Activated CD8-positive, alpha-beta memory T cell treated with anti-CD3 and anti-CD28 coated beads, Interleukin-2, amount 50 U/mL, for 24 hours (primary cell): ENCODE data around the gene GMEB1.
"Not testable (repeated sequence)": the region's sequence is repeated elsewhere in the genome, so short reads cannot be mapped to it uniquely, and the experiment has no call there.

Experiments
- DNase-seq: peaks from one replicate; pipeline ENCODE4 v3.0.0-alpha.2; 2020; ENCODE audit errors: extremely low read depth

Gene GMEB1, protein sequence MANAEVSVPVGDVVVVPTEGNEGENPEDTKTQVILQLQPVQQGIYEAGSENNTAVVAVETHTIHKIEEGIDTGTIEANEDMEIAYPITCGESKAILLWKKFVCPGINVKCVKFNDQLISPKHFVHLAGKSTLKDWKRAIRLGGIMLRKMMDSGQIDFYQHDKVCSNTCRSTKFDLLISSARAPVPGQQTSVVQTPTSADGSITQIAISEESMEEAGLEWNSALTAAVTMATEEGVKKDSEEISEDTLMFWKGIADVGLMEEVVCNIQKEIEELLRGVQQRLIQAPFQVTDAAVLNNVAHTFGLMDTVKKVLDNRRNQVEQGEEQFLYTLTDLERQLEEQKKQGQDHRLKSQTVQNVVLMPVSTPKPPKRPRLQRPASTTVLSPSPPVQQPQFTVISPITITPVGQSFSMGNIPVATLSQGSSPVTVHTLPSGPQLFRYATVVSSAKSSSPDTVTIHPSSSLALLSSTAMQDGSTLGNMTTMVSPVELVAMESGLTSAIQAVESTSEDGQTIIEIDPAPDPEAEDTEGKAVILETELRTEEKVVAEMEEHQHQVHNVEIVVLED

DNA sequence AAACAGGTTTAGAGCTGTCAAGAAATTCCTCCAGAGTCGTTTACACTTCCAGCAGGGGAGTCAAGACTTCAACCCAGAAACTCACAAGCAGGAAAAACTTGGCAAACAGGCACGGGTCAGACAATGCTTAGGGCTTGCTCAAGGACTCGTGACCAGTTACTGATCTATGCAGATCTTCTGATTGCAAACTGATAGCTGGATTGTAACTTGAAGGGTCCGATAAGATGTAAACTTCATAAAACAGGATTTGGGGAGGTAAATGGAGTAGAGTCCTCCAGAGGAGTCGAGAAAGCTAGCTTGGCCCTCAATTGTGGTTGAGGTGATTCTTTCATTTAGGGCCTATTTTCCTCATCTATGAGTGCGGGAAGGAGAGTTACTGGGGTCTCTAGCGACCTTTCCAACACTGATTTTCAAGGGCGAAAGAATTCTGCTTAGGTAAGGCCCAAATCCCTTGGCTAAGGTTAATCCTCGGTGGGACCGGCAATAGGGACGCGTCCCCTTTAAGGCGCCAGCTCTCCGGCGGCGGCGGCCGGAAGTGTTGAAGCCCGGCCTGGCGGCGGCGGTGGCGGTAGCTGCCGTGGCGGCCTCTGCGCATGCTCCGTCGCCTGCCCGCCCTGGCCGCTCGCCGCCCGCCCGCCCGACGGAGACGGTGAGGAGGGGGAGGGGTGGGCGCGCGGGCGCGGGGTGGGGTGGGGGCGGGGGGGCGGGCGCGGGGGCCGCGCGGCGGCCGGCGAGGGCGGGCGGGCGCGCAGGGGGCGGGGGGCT, at the start of gene GMEB1:
Gene GMEB1 (plus strand): TSS at position 594 of the 765 bp plus-strand sequence. CDS start 14,829 bp downstream, outside the sequence.
- DNase-seq, result peak; percentile 54

DNA sequence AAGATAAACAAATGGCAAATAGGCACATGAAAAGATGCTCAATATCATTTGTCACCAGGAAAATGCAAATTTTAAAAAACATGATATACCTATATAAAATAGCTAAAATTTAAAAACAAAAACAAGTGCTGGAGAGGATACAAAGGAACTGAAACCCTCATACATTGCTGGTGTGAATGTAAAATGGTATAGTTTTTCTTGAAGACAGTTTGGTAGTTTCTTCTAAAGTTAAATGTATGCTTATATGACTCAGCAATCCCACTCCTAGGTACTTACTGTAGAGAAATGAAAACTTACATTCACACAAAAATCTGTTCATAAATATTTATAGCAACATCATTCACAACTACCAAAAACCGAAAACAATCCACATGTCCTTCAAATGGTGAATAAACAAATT, 36.9 kb upstream of the GMEB1 start:
- DNase-seq, result no peak

DNA sequence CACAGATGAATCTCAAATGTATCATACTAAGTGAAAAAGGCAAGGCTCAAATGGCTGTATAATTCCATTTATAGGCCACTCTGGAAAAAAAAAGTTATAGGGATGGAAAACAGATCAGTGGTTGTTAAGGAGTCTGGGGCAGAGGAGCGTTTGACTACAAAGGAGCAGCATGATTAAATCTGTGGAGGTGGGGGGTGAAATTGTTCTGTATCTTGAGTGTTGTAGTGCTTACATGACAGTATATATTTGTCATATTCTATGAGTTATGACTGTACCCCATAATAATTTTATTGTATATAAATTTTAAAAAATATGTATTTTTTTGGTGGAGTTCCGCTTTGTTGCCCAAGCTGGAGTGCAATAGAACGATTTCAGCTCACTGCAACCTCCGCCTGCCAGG, 36.0 kb upstream of the GMEB1 start:
- DNase-seq, result no peak

DNA sequence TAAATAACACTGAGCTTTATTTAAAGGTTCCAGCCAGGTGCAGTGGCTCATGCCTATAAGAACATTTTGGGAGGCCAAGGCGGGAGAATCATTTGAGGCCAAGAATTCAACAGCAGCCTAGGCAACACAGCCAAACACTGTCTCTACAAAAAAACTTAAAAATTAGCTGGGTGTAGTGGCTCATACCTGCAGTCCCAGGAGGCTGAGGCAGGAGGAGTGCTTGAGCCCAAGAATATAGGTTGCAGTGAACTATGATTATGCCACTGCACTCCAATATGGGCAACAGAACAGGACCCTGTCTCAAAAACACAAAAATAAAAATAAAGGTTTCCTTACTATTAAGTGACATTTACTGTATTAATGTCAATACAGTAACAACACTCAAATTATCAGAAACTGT, 27.8 kb upstream of the GMEB1 start:
- no peak for DNase-seq

DNA sequence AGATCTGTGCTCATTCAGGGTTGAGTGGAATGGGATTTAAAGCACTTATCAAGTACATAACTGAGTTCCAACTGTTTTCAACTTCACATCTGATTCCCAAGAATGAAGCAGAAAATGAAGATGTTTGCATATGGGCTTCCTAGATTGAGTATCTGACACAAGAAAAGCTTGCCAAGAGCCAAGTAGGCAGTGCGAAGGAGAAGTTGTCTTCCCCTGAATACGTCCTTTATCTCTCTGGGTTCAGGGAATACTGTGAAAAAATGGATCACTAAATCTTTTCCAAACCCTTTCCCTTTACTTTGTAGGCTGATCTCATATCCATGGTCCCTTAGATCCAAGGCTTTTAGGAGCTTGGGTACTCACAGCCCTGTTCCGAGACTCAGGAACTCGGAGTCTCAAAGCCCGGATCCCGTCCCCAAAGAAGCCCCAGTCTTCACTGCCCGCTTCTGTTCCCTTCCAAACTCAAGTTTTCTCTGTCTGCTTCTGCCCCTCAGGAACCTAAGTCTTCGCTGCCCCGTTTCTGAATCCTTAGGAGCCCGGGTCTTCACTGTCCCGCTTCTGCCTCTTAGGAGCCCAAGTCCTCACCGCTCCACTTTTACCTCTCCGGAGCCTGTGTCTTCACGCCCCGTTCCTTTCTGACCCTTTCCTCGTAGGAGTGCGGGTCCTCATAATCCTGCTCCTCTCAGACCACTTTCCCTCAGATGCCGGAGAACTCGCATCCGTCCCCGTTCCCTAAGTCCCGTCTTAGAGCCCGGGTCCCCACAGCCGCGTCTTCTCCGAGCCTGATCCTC, 26.3 kb upstream of the GMEB1 start:
- no peak for DNase-seq

DNA sequence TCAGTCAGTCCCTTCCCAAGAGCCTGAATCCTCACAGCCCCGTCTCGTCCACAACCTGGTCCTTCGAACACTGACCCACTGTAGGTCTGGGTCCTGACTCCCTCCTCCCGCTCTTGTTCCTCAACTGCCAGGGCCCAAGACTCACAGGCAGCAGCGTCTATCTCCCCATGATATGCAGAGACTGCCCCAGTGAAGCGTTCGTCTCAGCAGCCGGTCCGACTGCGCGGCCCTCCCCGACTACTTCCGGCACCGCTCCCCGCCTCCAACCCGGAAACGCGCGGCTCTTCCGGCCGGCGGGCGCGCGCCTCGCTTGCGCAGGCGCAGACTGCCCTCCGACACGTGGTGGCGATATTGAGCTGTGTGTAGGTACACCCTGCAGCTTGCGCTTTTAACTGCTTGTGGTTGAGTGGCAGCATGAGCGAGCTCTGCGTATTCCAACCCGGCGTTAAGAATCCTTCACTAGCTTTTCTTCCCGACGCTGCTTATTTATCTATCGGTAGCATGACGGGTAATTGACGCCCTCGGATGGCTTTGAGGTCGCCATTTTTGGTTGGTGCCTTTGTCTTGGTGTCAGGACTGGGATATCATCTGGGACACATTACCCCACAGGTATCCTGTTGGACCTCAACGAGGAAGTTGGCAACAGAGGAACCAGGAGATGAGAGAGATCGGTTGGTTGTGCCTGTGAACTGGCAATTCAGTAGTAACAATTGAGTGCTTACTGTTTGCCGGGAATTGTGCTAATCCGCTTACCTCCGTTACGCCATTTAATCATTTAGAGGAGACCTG, 25.5 kb upstream of the GMEB1 start, which contains the start of gene TAF12:
Gene TAF12 (minus strand): TSS at position 221 of the 789 bp plus-strand sequence. CDS start 20,986 bp downstream, outside the sequence.
- DNase-seq, result peak; percentile 75

DNA sequence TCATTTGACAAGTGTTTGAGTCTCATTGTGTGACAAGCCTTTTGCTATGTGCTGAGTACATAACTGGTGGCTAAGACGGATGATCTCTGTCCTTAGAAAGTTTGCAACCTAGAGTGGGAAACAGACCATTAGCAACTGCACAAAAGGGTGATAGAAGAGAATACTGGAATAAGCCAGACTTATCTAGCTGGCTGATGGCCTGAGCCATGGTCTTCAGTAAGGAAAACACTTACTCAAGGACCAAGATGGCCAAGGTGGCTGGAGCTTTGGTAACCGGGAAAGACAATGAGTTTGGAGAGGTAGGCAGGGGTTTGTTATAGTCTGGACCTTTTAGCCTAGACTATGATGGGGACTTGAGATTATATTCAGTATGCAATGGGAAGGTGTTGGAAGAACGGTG, 24.1 kb upstream of the GMEB1 start:
- no peak for DNase-seq

DNA sequence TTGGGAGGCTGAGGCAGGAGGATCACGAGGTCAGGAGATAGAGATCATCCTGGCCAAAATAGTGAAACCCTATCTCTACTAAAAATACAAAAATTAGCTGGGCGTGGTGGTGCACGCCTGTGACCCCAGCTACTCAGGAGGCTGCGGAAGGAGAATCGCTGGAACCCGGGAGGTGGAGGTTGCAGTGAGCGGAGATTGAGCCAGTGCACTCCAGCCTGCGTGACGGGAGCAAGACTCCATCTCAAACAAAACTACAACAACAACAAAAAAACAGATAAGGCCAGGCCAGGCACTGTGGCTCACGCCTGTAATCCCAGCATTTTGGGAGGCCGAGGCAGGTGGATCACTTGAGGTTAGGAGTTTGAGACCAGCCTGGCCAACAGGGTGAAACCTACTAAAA, 23.2 kb upstream of the GMEB1 start:
- not testable (repeated sequence) for DNase-seq

DNA sequence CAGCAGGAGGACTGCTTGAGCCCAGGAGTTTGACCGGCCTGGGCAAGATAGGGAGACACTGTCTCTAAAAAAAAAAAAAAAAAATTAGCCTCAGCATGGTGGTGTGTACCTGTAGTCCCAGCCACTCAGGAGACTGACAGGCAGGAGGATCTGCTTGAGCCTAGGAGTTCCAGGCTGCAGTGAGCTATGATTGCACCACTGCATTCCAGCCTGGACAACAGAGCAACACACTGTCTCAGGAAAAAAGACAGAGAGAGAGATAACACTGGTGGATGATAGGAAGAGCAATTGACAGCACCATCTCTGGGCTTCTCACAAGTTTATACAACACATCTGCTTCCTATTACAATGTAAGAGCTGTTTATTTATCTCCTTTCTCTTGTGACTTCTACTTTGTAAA, 22.5 kb upstream of the GMEB1 start:
- no peak for DNase-seq

DNA sequence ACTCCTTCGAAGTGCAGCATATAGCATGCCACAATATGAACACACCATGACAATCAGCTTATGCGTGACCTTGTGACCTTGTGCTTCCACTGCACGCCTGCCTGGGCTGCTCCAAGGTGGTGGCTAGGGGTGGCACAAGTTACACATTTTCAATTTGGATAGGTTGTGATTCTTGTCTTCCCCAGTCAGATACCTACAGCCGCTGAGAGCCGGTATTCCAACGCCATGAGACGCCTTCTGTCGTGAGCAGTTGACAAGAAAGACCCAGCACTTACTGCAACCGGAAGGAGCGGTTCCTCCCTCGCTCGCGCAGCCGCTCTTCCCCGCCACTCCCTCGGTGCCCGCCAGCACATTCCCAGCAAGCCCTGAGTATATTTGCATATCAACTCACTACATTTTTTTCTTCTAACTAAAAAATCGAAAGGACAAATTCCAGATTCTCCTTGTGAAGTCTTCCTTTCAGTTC, 20.5 kb upstream of the GMEB1 start:
- peak; percentile 69 for DNase-seq

DNA sequence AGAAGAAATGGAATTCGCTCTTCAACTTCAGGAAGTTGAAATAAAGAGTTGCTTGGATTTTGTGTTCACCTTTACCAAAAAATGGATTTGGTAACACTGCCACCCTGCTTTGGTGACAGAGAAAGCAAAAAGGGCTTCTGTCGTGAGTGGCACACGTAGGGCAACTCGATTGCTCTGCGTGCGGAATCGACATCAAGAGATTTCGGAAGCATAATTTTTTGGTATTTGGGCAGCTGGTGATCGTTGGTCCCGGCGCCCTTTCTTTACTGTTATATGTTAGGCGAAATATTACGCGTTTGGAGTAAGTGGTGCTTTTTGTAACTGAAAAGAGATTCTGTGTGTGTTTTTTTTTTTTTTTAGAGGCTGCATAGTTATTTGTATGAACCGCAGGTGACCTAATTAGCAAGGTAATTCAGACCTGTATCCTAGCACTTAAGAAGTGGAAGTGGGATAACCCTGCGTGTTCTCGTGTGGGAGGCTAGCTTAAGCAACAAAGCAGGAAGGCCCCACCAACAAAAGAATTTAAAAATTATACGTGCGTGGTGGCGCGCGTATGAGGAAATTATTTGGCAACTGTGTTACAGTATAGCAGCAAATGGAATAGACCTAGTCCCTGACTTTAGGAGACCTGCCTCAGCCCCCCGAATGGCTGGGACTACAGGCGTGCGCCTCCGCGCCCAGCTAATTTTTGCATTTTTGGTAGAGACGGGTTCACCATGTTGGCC, 19.9 kb upstream of the GMEB1 start, which contains the start of gene RNU11:
Gene RNU11 (plus strand): TSS at position 127 of the 725 bp plus-strand sequence.
- DNase-seq, result peak; percentile 76

DNA sequence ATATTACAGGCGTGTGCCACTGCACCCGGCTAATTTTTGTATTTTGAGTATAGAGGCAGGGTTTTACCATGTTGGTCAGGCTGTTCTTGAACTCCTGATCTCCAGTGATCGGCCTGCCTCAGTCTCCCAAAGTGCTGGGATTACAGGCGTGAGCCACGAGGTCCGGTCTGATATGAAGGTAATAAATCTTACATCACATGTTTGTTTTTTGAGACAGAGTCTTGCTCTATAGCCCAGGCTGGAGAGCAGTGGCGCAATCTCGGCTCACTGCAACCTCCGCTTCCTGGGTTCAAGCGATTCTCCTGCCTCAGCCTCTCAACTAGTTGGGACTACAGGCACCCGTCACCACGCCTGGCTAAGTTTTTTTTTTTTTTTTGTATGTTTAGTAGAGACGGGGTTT, 15.5 kb upstream of the GMEB1 start:
- DNase-seq, result not testable (repeated sequence)

DNA sequence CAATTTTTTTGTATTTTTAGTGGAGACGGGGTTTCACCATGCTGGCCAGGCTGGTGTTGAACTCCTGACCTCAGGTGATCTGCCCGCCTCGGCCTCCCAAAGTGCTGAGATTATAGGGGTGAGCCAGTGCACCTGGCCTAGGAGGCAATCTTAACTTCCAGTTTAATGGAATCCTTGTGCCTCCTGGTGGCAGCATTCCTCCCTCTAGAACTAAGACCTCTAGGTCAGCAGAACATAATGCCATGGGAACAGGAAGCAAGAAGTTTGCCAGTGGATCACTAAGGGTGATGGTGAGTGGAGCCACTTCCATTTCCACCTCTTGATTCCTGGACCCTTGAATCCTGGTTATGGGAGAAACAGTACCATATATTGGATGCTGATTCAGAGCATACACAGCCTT, 14.7 kb upstream of the GMEB1 start:
- DNase-seq, result not testable (repeated sequence)

DNA sequence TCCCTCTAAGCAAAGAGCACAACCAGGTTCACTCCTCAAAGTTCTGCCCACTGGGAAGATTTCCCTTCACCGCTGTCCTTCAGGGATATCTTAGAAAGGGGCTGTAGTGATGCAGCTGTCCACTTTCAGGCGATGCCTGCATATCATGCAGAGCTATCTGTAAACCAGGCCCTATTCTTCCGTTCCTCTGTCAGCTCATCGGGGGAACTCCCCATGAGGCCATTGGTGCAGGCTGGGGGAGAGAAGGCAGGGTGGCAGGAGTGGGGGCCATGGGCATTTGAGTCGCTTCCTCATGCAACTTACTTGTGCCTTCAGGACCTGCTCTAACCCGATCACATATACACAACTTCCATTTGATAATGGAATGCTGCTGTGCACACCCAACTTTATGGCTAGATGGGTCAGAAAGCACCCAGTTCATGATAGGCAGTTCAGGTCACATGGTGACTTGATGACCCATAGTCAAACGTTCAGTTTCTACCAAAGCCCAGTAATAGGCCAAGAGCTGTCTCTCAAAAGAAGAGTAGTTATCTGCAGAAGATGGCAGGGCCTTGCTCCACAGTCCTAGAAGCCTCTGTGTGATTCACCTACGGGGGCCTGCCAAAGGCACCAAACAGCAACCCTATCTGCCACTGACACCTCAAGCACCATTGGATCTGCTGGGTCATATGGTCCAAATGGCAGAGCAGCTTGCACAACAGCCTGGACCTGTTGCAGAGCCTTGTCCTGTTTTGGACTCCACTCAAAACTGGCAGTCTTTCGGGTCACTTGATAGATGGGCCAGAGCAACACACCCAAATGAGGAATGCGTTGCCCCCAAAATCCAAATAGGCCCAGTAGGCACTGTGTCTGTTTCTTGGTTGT, 12.9 kb upstream of the GMEB1 start:
- not testable (repeated sequence) for DNase-seq

DNA sequence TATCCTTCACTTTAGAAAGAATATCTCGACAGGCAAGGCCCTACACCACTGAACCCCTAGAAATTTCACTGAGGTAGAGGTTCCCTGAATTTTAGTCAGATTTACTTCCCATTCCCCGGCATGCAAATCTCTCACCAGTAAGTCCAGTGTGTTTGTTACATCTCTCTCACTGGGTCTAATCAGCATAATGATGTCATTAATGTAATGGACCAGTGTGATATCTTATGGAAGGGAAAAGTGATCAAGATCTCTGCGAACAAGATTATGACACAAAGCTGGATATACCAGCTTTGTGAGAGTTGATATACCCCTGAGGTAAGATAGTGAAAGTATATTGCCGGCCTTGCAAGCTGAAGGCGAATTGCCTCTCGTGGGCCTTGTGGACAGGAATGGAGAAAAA, 12.2 kb upstream of the GMEB1 start:
- DNase-seq, result no peak

DNA sequence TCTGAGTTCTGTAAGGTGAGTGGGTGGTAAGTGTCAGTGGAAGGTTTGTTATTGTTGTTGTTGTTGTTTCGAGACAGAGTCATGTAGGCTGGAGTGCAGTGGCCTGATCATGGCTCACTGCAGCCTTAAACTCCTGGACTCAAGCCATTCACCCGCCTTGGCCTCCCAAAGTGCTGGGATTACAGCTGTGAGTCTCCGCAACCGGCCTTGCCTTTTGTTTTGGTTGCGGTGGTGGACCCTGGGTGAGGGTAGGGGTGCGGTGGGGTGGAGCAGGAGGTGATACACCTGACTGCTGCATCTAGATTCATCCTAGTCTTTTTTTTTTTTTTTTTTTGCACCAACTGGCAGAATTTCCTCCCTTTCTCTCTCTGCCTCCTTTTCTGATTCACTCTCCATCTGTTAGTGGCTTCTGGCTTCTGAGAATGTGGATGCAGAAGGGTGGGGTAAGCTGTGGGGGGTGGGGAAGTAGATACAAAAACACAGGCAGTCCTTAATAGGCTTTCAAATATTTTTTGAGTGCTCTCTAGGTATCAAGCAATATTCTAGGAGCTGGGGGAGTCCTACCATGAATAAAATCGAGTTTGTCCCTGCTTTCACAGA, 4.6 kb upstream of the GMEB1 start:
- DNase-seq, result no peak

DNA sequence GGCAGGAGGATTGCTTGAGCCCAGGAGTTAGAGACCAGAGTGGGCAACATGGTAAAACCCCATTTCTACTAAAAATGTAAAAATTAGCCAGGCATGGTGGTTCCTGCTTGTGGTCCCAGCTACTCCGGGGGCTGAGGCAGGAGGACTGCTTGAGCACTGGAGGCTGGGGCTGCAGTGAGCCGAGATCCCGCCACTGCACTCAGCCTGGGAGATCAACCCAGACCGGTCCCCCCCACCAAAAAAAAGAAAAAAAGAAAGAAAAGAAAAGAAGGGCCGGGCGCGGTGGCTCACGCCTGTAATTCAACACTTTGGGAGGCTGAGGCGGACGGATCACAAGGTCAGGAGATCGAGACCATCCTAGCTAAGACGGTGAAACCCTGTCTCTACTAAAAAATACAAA, 1.8 kb upstream of the GMEB1 start:
- DNase-seq, result no peak

DNA sequence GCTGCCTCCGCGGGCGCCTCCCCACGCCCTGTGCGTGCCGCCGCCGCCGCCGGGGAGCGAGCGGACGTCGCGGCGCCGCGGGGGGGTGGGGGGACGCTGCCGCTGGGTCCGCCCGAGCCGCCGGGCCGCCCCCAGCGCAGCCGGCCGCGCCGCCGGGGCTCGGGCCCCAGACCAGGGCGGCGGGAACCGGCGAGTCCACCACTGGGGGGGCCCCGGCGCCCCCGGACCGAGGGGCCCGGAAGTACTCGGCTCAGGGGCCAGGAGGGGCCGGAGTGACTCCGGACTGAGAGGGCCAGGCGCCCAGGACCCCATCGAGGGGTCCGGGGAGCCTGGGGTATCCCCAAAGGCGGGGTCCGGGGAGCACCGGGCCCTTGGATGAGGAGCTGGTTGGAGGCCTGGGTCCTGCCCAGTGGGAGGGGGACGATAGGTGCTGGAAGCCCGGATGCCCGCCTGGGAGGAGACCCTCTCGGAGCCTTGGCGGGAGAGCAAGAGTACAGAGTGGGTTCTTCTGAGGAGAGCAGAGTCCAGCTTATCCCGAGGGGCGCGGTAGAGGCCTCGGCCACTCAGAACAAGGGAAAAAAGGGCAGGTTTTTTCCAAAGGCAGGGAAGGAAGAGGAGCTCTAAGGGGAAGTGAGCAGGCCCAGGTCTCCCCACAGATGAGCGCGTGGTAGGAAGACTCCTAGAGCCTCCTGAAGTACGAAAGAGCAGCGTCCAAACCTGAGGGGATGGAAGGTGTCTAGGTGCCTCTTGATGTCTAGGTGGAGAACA, 556 bp downstream of the GMEB1 start:
- no peak for DNase-seq
